Measurements from ENCODE around the gene GLIS1.

The GLIS1 gene

GRCh38 chr1:53678938-53679825, 59.8 kb downstream of the GLIS1 start:
- DNase-seq (ENCODE audit: low read depth), result no peak

GRCh38 chr1:53678507-53678906, 60.5 kb downstream of the GLIS1 start:
- no peak for DNase-seq (ENCODE audit: low read depth)

- no peak for DNase-seq (ENCODE audit: low read depth)
These were observed 60.9 kb downstream of the GLIS1 start for GRCh38 chr1:53678046-53678445.

GRCh38 chr1:53677486-53677885, 61.5 kb downstream of the GLIS1 start:
- no peak for DNase-seq (ENCODE audit: low read depth)

- DNase-seq (ENCODE audit: low read depth), result no peak
These were observed 66.2 kb downstream of the GLIS1 start for GRCh38 chr1:53672785-53673184.

GRCh38 chr1:53672243-53672642, 66.7 kb downstream of the GLIS1 start:
- DNase-seq (ENCODE audit: low read depth), result no peak

GRCh38 chr1:53669621-53670191, 69.3 kb downstream of the GLIS1 start:
- no peak for DNase-seq (ENCODE audit: low read depth)

- no peak for DNase-seq (ENCODE audit: low read depth)
These were observed 72.4 kb downstream of the GLIS1 start for GRCh38 chr1:53666566-53666965.

GRCh38 chr1:53665996-53666395, 73.0 kb downstream of the GLIS1 start:
- DNase-seq (ENCODE audit: low read depth), result no peak

- DNase-seq (ENCODE audit: low read depth), result no peak
These were observed 75.2 kb downstream of the GLIS1 start for GRCh38 chr1:53663529-53664300.

- DNase-seq (ENCODE audit: low read depth), result no peak
These were observed 76.0 kb downstream of the GLIS1 start for GRCh38 chr1:53662951-53663350.

- no peak for DNase-seq (ENCODE audit: low read depth)
These were observed 76.8 kb downstream of the GLIS1 start for GRCh38 chr1:53662169-53662568.

- DNase-seq (ENCODE audit: low read depth), result no peak
These were observed 77.5 kb downstream of the GLIS1 start for GRCh38 chr1:53661496-53661895.

- DNase-seq (ENCODE audit: low read depth), result no peak
These were observed 78.3 kb downstream of the GLIS1 start for GRCh38 chr1:53660666-53661065.

- DNase-seq (ENCODE audit: low read depth), result no peak
These were observed 79.5 kb downstream of the GLIS1 start for GRCh38 chr1:53659436-53659835.

- no peak for DNase-seq (ENCODE audit: low read depth)
These were observed 80.3 kb downstream of the GLIS1 start for GRCh38 chr1:53658489-53659230.

GRCh38 chr1:53657891-53658396, 81.0 kb downstream of the GLIS1 start:
- no peak for DNase-seq (ENCODE audit: low read depth)

- DNase-seq (ENCODE audit: low read depth), result no peak
These were observed 81.5 kb downstream of the GLIS1 start for GRCh38 chr1:53657531-53657805.

GRCh38 chr1:53656747-53657530, 82.0 kb downstream of the GLIS1 start:
- DNase-seq (ENCODE audit: low read depth), result no peak

GRCh38 chr1:53655931-53656746, 82.8 kb downstream of the GLIS1 start:
- peak; percentile 48 for DNase-seq (ENCODE audit: low read depth)
